ENCODE data around the gene CRMP1.
"Not testable (repeated sequence)": the region's sequence is repeated elsewhere in the genome, so short reads cannot be mapped to it uniquely, and the experiment has no call there.

The CRMP1 gene

GRCh38 chr4:5839751-5840674 is 52.9 kb downstream of the CRMP1 start:
- H3K27me3 ChIP-seq (ENCODE audit: insufficient read depth, low read length, poor library complexity) = no peaks in the 10 kb centered on the region
- no peak for DNase-seq
- H4K20me1 ChIP-seq (ENCODE audit: insufficient read depth, low read length) = no peaks in the 10 kb centered on the region; the same call in 1 of the 2 replicates
- H3K36me3 ChIP-seq (ENCODE audit: insufficient read depth, low read length) = no peaks in the 10 kb centered on the region
- no peak for ATAC-seq (ENCODE audit: insufficient read depth, low read depth)
- no peak overlapping the region for H3K27ac ChIP-seq (ENCODE audit: low read length)
- no peaks in the 10 kb centered on the region for H3K79me2 ChIP-seq (ENCODE audit: insufficient read depth, low read length)
- H3K4me3 ChIP-seq (ENCODE audit: low read depth in 1 of 2, low read length in 2 of 2) = no peak overlapping the region
- H3K4me2 ChIP-seq (ENCODE audit: insufficient read depth, low read length) = no peak overlapping the region
- H2AFZ ChIP-seq (ENCODE audit: low read depth, low read length) = no peak overlapping the region
- H3K9ac ChIP-seq (ENCODE audit: low read depth, low read length) = no peak overlapping the region
- no peaks in the 10 kb centered on the region for H3K4me1 ChIP-seq (ENCODE audit: insufficient read depth, low read length)
- TF ChIP-seq CTCF (IDR thresholded peaks at IDR 0.05; ENCODE audit: borderline replicate concordance, extremely low read depth, low read length, poor library complexity, severe bottlenecking) = no peak
- no peak for TF ChIP-seq EZH2 (IDR thresholded peaks at IDR 0.05; ENCODE audit: borderline replicate concordance, low read depth, low read length, severe bottlenecking)
- no peaks in the 10 kb centered on the region for H3K9me3 ChIP-seq (ENCODE audit: insufficient read depth, low read length, severe bottlenecking)

- DNase-seq (no peak), ATAC-seq (ENCODE audit: insufficient read depth, low read depth) (no peak)
- Histone ChIP-seq H4K20me1 (ENCODE audit: insufficient read depth, low read length) (no peaks in the 10 kb centered on the region; the same call in 1 of the 2 replicates), H3K9me3 (ENCODE audit: insufficient read depth, low read length, severe bottlenecking) (no peaks in the 10 kb centered on the region), H3K27ac (ENCODE audit: low read length) (no peak overlapping the region), H3K4me3 (ENCODE audit: low read depth in 1 of 2, low read length in 2 of 2) (no peak overlapping the region), H3K36me3 (ENCODE audit: insufficient read depth, low read length) (no peaks in the 10 kb centered on the region), H3K79me2 (ENCODE audit: insufficient read depth, low read length) (no peaks in the 10 kb centered on the region), H3K4me2 (ENCODE audit: insufficient read depth, low read length) (no peak overlapping the region), H3K9ac (ENCODE audit: low read depth, low read length) (no peak overlapping the region), H3K4me1 (ENCODE audit: insufficient read depth, low read length) (no peaks in the 10 kb centered on the region), H3K27me3 (ENCODE audit: insufficient read depth, low read length, poor library complexity) (no peaks in the 10 kb centered on the region), H2AFZ (ENCODE audit: low read depth, low read length) (no peak overlapping the region)
- no peak for TF ChIP-seq EZH2 (IDR thresholded peaks at IDR 0.05; ENCODE audit: borderline replicate concordance, low read depth, low read length, severe bottlenecking)
- no peak for TF ChIP-seq CTCF (IDR thresholded peaks at IDR 0.05; ENCODE audit: borderline replicate concordance, extremely low read depth, low read length, poor library complexity, severe bottlenecking)
Observed at GRCh38 chr4:5839332-5839731, 53.6 kb downstream of the CRMP1 start.

GRCh38 chr4:5837483-5837882 is 55.4 kb downstream of the CRMP1 start:
- H4K20me1 ChIP-seq (ENCODE audit: insufficient read depth, low read length); H3K9me3 ChIP-seq (ENCODE audit: insufficient read depth, low read length, severe bottlenecking); H3K9ac ChIP-seq (ENCODE audit: low read depth, low read length); H3K4me1 ChIP-seq (ENCODE audit: insufficient read depth, low read length); H3K79me2 ChIP-seq (ENCODE audit: insufficient read depth, low read length); H3K4me2 ChIP-seq (ENCODE audit: insufficient read depth, low read length); H3K36me3 ChIP-seq (ENCODE audit: insufficient read depth, low read length); H3K27ac ChIP-seq (ENCODE audit: low read length); ATAC-seq (ENCODE audit: insufficient read depth, low read depth); H2AFZ ChIP-seq (ENCODE audit: low read depth, low read length); DNase-seq; H3K27me3 ChIP-seq (ENCODE audit: insufficient read depth, low read length, poor library complexity); H3K4me3 ChIP-seq (ENCODE audit: low read depth in 1 of 2, low read length in 2 of 2): not testable (repeated sequence)

GRCh38 chr4:5836943-5837342 is 55.9 kb downstream of the CRMP1 start:
- H3K9ac ChIP-seq (ENCODE audit: low read depth, low read length) = no peak overlapping the region
- no peaks in the 10 kb centered on the region for H3K4me1 ChIP-seq (ENCODE audit: insufficient read depth, low read length)
- H4K20me1 ChIP-seq (ENCODE audit: insufficient read depth, low read length) = no peaks in the 10 kb centered on the region; the same call in 1 of the 2 replicates
- no peak overlapping the region for H2AFZ ChIP-seq (ENCODE audit: low read depth, low read length)
- no peaks in the 10 kb centered on the region for H3K36me3 ChIP-seq (ENCODE audit: insufficient read depth, low read length)
- no peak for ATAC-seq (ENCODE audit: insufficient read depth, low read depth)
- H3K79me2 ChIP-seq (ENCODE audit: insufficient read depth, low read length) = no peaks in the 10 kb centered on the region
- H3K4me3 ChIP-seq (ENCODE audit: low read depth in 1 of 2, low read length in 2 of 2) = no peak overlapping the region
- no peak for DNase-seq
- H3K27me3 ChIP-seq (ENCODE audit: insufficient read depth, low read length, poor library complexity) = no peaks in the 10 kb centered on the region
- no peak overlapping the region for H3K4me2 ChIP-seq (ENCODE audit: insufficient read depth, low read length)
- TF ChIP-seq CTCF (IDR thresholded peaks at IDR 0.05; ENCODE audit: borderline replicate concordance, extremely low read depth, low read length, poor library complexity, severe bottlenecking) = no peak
- no peaks in the 10 kb centered on the region for H3K9me3 ChIP-seq (ENCODE audit: insufficient read depth, low read length, severe bottlenecking)
- no peak overlapping the region for H3K27ac ChIP-seq (ENCODE audit: low read length)
